GM21447 (cell line): ENCODE measurements around the gene RNFT2.

Source experiments
- ATAC-seq: cut with Tn5 transposase; IDR thresholded peaks from one replicate; pipeline ENCODE4 v1.9.1; 2021; ENCODE audit not compliant: unreplicated experiment

Gene RNFT2

GRCh38 chr12:116874324-116874995 is 136.3 kb downstream of the RNFT2 start:
- ATAC-seq = no peak

- ATAC-seq = no peak
Observed at GRCh38 chr12:116876151-116876869, 138.2 kb downstream of the RNFT2 start.

GRCh38 chr12:116878567-116879508 is 140.7 kb downstream of the RNFT2 start:
- no peak for ATAC-seq

GRCh38 chr12:116879509-116880212 is 141.5 kb downstream of the RNFT2 start:
- ATAC-seq = no peak

GRCh38 chr12:116880213-116880816 is 142.2 kb downstream of the RNFT2 start:
- no peak for ATAC-seq

- ATAC-seq = no peak
Observed at GRCh38 chr12:116880817-116881324, 142.8 kb downstream of the RNFT2 start.

- ATAC-seq = no peak
Observed at GRCh38 chr12:116881325-116881876, 143.3 kb downstream of the RNFT2 start, which contains the start of gene HRK. Gene HRK, minus strand, starts transcription at chr12:116881441. Its CDS starts 134 bp downstream, at chr12:116881307.

DNA sequence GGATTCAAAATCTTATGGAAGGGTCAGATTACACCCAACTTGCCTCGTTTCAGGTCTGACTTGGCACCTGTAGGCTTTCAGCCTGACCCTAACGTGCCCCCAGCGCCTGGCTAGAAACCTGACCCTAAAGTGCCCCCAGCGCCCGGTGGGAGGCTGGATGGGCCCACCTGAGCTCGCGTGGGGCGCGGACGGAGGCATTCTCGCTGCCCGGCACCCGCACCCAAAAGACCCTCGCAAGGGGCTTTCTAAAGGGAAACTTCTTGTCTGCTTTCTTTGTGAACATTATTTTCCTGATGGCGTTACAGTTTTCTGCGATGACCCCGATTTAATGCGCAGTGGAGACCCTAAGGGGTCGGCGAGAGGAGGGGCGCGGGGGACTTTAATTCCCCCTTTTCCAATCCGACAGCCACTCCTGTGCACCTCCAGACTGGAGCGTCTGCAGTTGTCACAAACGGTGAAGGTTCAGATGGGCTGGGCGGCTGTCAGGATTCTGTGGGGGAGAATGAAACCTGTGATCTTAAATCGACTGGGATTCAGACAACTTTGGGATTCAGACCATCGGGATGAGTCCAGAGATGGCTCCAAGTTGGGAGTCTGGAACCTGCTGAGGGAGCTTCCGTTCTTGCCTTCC is 143.9 kb downstream of the RNFT2 start:
- ATAC-seq = no peak

DNA sequence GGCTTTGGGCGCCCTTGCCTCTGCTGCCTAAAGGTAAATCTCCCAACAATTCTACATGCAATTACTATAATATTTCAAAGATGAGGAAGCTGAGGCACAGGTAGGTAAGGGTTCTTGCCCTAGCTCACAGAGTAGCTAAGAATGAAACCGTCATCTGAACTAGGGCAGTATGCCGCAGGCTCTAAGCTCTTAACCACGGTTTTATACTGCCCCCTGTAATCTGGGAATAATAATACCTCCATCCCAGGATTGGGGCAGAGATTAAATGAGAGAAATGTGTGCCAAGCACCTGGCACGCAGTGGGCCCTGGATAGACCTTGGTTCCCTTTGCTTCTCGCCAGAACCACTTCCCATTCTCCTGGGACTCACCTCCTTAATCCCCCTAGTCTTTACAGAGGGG is 144.6 kb downstream of the RNFT2 start:
- ATAC-seq = no peak

GRCh38 chr12:116884871-116885270 is 146.8 kb downstream of the RNFT2 start:
- no peak for ATAC-seq

DNA sequence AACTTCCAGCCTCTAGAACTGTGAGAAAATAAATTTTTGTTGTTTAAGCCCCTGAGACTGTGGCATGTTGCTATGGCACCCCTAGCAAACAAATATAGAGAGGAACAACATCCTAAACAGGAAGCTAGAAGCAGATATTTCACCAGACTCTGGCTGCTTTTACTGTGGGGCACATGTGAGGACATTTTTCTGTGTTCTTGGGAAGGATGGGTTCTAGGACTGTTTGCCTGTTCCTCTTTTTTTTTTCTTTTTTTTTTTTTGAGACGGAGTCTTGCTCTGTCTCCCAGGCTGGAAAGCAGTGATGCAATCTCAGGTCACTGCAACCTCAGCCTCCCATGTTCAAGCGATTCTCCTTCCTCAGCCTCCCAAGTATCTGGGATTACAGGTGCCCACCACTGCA is 147.4 kb downstream of the RNFT2 start:
- ATAC-seq = no peak

GRCh38 chr12:116887244-116887643 is 149.1 kb downstream of the RNFT2 start:
- ATAC-seq = no peak

DNA sequence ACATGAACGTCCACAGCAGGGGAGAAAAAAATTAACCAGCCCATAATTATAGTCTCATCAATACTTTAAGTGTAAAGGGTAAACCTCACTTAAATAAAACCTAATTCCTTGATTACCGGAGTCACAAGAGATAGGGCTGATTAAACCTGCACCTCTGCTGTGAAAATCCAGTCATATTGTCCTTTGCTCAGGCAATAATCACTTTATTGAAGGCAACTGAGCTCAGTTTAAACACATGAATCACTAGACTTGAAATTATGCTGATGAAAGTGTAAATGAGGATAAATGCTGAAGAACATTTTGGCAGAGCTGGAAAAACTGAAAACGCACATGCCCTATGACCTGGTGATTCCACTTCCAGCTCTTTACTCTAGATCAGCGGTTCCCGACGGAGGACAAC is 149.8 kb downstream of the RNFT2 start:
- no peak for ATAC-seq

GRCh38 chr12:116890330-116890729 is 152.2 kb downstream of the RNFT2 start:
- ATAC-seq = no peak

- ATAC-seq = no peak
Observed at GRCh38 chr12:116891019-116891418, 152.9 kb downstream of the RNFT2 start.

DNA sequence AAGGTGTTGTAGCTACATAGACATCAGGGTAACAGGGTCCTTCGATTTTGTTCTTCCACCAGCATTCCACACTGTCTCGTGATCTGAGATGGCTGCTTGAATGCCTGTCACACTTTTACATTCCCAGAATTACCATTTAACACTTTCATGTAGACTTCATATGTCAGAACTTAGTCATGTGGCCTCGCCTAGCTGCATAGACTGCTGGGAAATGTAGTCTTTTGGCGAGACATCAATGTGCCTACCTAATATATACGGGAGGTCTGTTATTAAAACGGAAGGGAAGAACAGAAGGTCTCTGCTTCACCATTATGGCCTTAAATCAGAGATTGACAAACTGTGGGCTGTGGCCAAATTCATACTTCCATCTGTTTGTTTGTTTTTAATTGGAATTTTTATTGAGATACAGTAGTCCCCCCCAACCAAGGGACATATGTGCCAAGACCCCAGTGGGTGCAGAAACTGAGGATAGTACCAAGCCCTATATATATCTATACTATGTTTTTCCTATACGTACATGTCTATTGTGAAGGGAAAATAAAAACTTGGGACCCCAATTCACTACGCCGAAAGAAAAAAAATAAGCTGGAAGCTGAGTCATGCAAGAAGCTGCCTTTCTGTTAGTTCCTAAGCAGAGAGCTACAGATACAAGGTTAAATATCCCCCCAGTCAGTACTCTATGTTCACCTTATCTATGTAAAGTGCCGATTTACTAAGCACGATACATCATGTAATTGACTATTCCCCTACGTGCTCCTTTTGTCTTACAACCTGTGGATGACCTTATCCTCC is 154.4 kb downstream of the RNFT2 start:
- ATAC-seq = no peak

DNA sequence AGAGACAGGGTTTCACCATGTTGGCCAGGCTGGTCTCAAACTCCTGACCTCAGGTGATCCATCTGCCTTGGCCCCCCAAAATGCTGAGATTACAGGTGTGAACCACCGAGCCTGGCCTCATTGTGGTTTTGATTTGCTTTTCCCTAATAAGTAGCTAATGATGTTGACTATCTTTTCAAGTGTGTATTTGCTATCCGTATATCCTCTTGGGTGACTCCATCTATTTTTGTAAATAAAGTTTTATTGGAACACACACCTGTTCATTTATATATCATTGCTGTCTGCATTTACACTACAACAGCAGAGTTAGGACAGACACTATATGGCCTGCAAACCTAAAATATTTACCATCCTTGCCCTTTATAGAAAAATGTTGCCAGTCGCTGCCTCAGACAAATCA is 156.8 kb downstream of the RNFT2 start:
- no peak for ATAC-seq

DNA sequence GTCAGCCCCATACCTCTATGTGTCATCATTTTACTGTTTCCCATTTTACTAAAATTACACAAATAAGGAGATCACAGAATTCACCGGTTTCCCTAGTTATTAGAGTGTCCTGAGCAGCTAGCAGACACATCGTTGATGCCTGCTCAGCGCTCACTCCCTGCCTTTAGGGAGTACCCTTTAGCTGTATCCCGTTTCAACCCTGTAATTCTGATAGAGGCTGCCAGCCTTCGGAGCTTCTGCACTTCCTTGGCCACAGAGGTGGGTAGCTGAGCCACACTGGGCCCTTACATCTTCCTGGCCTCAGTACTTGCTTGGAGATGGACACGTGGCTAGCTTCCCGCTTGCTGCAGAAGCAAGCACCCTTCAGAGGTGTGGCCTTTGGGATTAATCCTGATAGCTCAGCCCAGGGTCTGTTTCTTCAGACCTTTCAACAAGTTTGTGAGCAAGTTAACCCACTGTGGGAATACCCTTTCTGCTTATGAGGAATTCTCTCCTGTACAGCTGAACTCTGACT is 158.4 kb downstream of the RNFT2 start:
- no peak for ATAC-seq
